Mammary epithelial cell (primary cell): ENCODE data around the gene ARSB.

Experiments used
- EZH2 ChIP-seq: IDR thresholded peaks from 2 replicates; pipeline ENCODE4 v1.6.1; 2012; ENCODE audit warnings: low read length, inconsistent platforms, borderline replicate concordance
- TF ChIP-seq, protein P1 (sequence below), 2 donors: IDR thresholded peaks in 1 of 2; conservative IDR thresholded peaks in 1 of 2; 2 replicates each; pipeline ENCODE4 v1.5.1; 2011 to 2012; ENCODE audit warnings: inconsistent platforms in 2 of 2, low read length in 2 of 2, mild to moderate bottlenecking in 2 of 2, control low read depth in 1 of 2, low read depth in 1 of 2; ENCODE audit not compliant: insufficient read depth in 1 of 2; ENCODE audit errors: extremely low read depth in 1 of 2

- TF ChIP-seq, protein P1, sequence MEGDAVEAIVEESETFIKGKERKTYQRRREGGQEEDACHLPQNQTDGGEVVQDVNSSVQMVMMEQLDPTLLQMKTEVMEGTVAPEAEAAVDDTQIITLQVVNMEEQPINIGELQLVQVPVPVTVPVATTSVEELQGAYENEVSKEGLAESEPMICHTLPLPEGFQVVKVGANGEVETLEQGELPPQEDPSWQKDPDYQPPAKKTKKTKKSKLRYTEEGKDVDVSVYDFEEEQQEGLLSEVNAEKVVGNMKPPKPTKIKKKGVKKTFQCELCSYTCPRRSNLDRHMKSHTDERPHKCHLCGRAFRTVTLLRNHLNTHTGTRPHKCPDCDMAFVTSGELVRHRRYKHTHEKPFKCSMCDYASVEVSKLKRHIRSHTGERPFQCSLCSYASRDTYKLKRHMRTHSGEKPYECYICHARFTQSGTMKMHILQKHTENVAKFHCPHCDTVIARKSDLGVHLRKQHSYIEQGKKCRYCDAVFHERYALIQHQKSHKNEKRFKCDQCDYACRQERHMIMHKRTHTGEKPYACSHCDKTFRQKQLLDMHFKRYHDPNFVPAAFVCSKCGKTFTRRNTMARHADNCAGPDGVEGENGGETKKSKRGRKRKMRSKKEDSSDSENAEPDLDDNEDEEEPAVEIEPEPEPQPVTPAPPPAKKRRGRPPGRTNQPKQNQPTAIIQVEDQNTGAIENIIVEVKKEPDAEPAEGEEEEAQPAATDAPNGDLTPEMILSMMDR (conservative IDR thresholded peaks at IDR 0.05 in 1 of 2, IDR thresholded peaks at IDR 0.05 in 1 of 2; ENCODE audit: extremely low read depth in 1 of 2, insufficient read depth in 1 of 2, low read depth in 1 of 2, low read length in 2 of 2): peak; percentile 86 to 88
- no peak for TF ChIP-seq EZH2
These were observed 35.9 kb upstream of the ARSB start for GRCh38 chr5:79020861-79021561.
